ENCODE measurements around the gene NTNG2.

GRCh38 chr9:132240841-132241482 is 79.1 kb downstream of the NTNG2 start:
- TF ChIP-seq EP300 (IDR thresholded peaks at IDR 0.05; ENCODE audit: low read depth), result no peak
- TF ChIP-seq, protein P1, sequence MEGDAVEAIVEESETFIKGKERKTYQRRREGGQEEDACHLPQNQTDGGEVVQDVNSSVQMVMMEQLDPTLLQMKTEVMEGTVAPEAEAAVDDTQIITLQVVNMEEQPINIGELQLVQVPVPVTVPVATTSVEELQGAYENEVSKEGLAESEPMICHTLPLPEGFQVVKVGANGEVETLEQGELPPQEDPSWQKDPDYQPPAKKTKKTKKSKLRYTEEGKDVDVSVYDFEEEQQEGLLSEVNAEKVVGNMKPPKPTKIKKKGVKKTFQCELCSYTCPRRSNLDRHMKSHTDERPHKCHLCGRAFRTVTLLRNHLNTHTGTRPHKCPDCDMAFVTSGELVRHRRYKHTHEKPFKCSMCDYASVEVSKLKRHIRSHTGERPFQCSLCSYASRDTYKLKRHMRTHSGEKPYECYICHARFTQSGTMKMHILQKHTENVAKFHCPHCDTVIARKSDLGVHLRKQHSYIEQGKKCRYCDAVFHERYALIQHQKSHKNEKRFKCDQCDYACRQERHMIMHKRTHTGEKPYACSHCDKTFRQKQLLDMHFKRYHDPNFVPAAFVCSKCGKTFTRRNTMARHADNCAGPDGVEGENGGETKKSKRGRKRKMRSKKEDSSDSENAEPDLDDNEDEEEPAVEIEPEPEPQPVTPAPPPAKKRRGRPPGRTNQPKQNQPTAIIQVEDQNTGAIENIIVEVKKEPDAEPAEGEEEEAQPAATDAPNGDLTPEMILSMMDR (IDR thresholded peaks at IDR 0.05), result no peak

Measured in transverse colon (tissue), 3 donors.